ENCODE results near the gene SPOCK2.

- no peak for TF ChIP-seq EP300 (IDR thresholded peaks at IDR 0.05; ENCODE audit: borderline replicate concordance in 1 of 2, low read depth in 1 of 2, low read length in 1 of 2)
- no peak for TF ChIP-seq TAF1 (IDR thresholded peaks at IDR 0.05; ENCODE audit: borderline replicate concordance, low read depth, low read length)
- TF ChIP-seq USF1 (IDR thresholded peaks at IDR 0.05; ENCODE audit: borderline replicate concordance, low read depth): no peak
- TF ChIP-seq RFX5 (IDR thresholded peaks at IDR 0.05; ENCODE audit: low read length): no peak
- no peak for TF ChIP-seq CTCF (IDR thresholded peaks at IDR 0.05)
- no peak for TF ChIP-seq CHD2 (IDR thresholded peaks at IDR 0.05; ENCODE audit: low read length, partially characterized antibody)
- no peak for TF ChIP-seq MAX (IDR thresholded peaks at IDR 0.05; ENCODE audit: low read depth)
- no peak for TF ChIP-seq MEF2A (IDR thresholded peaks at IDR 0.05; ENCODE audit: borderline replicate concordance, low read depth)
- TF ChIP-seq FOXM1 (IDR thresholded peaks at IDR 0.05; ENCODE audit: low read depth): no peak
Measured at GRCh38 chr10:72105098-72105475, 16.7 kb upstream of the SPOCK2 start.
